ENCODE measurements around the gene ZCWPW1.
"Not testable (repeated sequence)": the region's sequence is repeated elsewhere in the genome, so short reads cannot be mapped to it uniquely, and the experiment has no call there.

Gene ZCWPW1

GRCh38 chr7:100441641-100442535 is 13.4 kb upstream of the ZCWPW1 start:
- no peak for ATAC-seq
- TF ChIP-seq POU6F1 (CRISPR knock-in tag; IDR thresholded peaks at IDR 0.05; ENCODE audit: borderline replicate concordance, low read depth) (no peak), CSRNP3 (CRISPR knock-in tag; IDR thresholded peaks at IDR 0.05) (no peak), ZNF70 (CRISPR knock-in tag; IDR thresholded peaks at IDR 0.05) (no peak), TCF4 (CRISPR knock-in tag; IDR thresholded peaks at IDR 0.05; ENCODE audit: borderline replicate concordance) (no peak), PATZ1 (CRISPR knock-in tag; IDR thresholded peaks at IDR 0.05; ENCODE audit: borderline replicate concordance) (no peak), PPARA (CRISPR knock-in tag; IDR thresholded peaks at IDR 0.05; ENCODE audit: borderline replicate concordance) (no peak), GLIS3 (CRISPR knock-in tag; IDR thresholded peaks at IDR 0.05) (no peak), CREB5 (CRISPR knock-in tag; IDR thresholded peaks at IDR 0.05; ENCODE audit: low read depth) (no peak), ARNTL (CRISPR knock-in tag; IDR thresholded peaks at IDR 0.05; ENCODE audit: borderline replicate concordance, low read depth) (no peak), BACH2 (CRISPR knock-in tag; IDR thresholded peaks at IDR 0.05; ENCODE audit: borderline replicate concordance) (no peak)

DNA sequence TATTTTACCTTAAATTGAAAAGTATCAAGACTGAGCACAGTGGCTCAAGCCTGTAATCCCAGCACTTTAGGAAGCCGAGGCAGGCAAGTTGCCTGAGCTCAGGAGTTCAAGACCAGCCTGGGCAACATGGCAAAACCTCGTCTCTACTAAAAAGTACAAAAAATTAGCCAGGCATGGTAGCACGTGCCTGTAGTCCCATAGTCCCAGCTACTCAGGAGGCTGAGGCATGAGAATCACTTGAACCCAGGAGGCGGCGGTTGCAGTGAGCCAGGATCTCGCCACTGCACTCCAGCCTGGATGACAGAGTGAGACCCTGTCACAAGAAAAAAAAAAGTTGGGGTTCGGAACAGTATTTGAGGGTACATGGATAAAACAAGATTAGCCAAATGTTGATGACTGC is 10.7 kb upstream of the ZCWPW1 start:
- ATAC-seq, result not testable (repeated sequence)

- not testable (repeated sequence) for ATAC-seq
Observed at GRCh38 chr7:100438731-100439130, 10.2 kb upstream of the ZCWPW1 start.

GRCh38 chr7:100438172-100438571 is 9.7 kb upstream of the ZCWPW1 start:
- no peak for ATAC-seq
- TF ChIP-seq RARB (CRISPR knock-in tag; IDR thresholded peaks at IDR 0.05), result no peak
- TF ChIP-seq ZNF565 (CRISPR knock-in tag; conservative IDR thresholded peaks at IDR 0.05; ENCODE audit: low read depth), result no peak
- TF ChIP-seq PPARA (CRISPR knock-in tag; IDR thresholded peaks at IDR 0.05; ENCODE audit: borderline replicate concordance), result no peak
- TF ChIP-seq ZFP3 (CRISPR knock-in tag; IDR thresholded peaks at IDR 0.05), result no peak
- no peak for TF ChIP-seq ZNF70 (CRISPR knock-in tag; IDR thresholded peaks at IDR 0.05)

GRCh38 chr7:100437150-100438100 is 8.9 kb upstream of the ZCWPW1 start:
- no peak for ATAC-seq

More at GRCh38 chr7:100437150-100438100, 8.9 kb upstream of the ZCWPW1 start:
- TF ChIP-seq TSHZ2 (CRISPR knock-in tag; IDR thresholded peaks at IDR 0.05) (no peak), ZNF565 (CRISPR knock-in tag; conservative IDR thresholded peaks at IDR 0.05; ENCODE audit: low read depth) (no peak), GLIS3 (CRISPR knock-in tag; IDR thresholded peaks at IDR 0.05) (no peak), CREB5 (CRISPR knock-in tag; IDR thresholded peaks at IDR 0.05; ENCODE audit: low read depth) (no peak), ZNF70 (CRISPR knock-in tag; IDR thresholded peaks at IDR 0.05) (no peak)
